Tibial nerve (tissue), 3 donors: Measurements from ENCODE around the gene FBXL17.

Experiments used
- POLR2A ChIP-seq, 2 donors: fragments of 450-650 bp; IDR thresholded peaks; one replicate each; pipeline ENCODE4 v1.6.1; 2017; ENCODE audit warnings: antibody characterized with exemption in 2 of 2, mild to moderate bottlenecking in 2 of 2, moderate library complexity in 2 of 2
- TF ChIP-seq, protein P1 (sequence below), 5 experiments: fragments of 200-600 bp in 3 of 5; fragments of 450-650 bp in 2 of 5; sonication (generic) in 3 of 5; IDR thresholded peaks; one replicate each; pipeline ENCODE4 v1.5.1; 2016 to 2019; ENCODE audit warnings: antibody characterized with exemption in 5 of 5, mild to moderate bottlenecking in 3 of 5, moderate library complexity in 2 of 5

DNA sequence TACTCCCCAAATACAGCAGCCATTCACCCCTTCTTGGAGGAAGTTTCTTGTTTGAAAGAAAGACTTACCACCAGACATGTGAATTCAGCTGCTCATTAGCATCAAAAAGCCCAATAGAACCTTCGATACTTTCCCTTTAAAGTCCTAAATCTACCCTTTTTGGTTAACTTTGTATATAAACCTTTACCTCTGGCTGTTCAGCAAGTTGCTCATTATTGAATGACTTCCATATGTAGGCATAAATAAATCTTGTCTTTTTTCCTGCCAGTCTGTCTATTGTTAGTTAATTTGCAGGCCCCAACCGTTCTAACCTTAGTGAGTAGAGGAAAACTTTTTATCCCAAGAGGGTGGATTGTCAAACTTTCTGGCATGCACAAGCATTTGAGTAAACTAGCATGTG, 27.9 kb upstream of the FBXL17 start:
- TF ChIP-seq, protein P1, sequence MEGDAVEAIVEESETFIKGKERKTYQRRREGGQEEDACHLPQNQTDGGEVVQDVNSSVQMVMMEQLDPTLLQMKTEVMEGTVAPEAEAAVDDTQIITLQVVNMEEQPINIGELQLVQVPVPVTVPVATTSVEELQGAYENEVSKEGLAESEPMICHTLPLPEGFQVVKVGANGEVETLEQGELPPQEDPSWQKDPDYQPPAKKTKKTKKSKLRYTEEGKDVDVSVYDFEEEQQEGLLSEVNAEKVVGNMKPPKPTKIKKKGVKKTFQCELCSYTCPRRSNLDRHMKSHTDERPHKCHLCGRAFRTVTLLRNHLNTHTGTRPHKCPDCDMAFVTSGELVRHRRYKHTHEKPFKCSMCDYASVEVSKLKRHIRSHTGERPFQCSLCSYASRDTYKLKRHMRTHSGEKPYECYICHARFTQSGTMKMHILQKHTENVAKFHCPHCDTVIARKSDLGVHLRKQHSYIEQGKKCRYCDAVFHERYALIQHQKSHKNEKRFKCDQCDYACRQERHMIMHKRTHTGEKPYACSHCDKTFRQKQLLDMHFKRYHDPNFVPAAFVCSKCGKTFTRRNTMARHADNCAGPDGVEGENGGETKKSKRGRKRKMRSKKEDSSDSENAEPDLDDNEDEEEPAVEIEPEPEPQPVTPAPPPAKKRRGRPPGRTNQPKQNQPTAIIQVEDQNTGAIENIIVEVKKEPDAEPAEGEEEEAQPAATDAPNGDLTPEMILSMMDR (IDR thresholded peaks at IDR 0.05): no peak
- no peak for TF ChIP-seq POLR2A (IDR thresholded peaks at IDR 0.05)
